M059J (cell line): ENCODE data around the gene CMKLR1. TPM values are rescaled to one million over a fixed set of nuclear protein-coding genes. Genes with fewer than 3 reads are reported as not detected.

ENCODE experiments used
- total RNA-seq: library from RNA; depleted of rRNA; stranded (reverse); fragments of >200 nt; shearing (Covaris generic); gene quantifications from 2 replicates; pipeline ENCODE4 v1.2.3, GENCODE V29; 2014; rRNA removed

The CMKLR1 gene
- total RNA-seq, 1 experiment from 2014 or later, result 0.05 TPM

Other genes with a start within 250 kb of the CMKLR1 start
- not detected in 2 replicates for gene WSCD2, start 210.0 kb downstream of the CMKLR1 start, total RNA-seq
- 9.7 and 12.5 TPM in 2 replicates for gene FICD, start 176.0 kb upstream of the CMKLR1 start, total RNA-seq
- gene SART3, start 221.9 kb upstream of the CMKLR1 start, total RNA-seq, result 38.8 and 39.8 TPM in 2 replicates
- gene ISCU, start 223.3 kb upstream of the CMKLR1 start, total RNA-seq, result 90.9 and 102 TPM in 2 replicates